ENCODE results near the gene GAB1. TPM values are rescaled to one million over a fixed set of nuclear protein-coding genes. Genes with fewer than 3 reads are reported as not detected.

Gene GAB1
- total RNA-seq, 1 experiment from 2014 or later = 46.9 TPM

DNA sequence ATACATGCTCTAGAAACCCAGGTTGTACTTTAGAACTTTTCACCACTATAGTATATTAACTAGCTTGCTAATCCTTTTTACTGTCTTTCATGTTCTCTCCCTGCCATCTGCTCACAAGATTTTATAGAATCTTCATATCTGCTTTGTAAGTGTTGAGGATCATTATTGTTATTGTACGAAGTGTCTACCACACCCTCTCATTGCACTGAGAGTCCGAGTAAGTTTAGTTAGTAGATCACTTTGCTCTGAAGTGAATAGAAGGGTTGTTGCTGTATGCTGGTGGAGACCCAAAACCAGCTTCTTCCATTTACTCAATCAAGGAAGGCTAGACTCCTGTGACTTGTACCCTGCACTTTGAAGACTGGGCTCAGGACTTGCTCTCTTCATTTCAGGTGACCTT lies 17.1 kb downstream of the GAB1 start:
- Mint-ChIP-seq H3K9me3 (ENCODE audit: unreplicated experiment) (no peaks in the 10 kb centered on the region), H3K27me3 (ENCODE audit: insufficient read depth, unreplicated experiment) (no peaks in the 10 kb centered on the region), H3K27ac (ENCODE audit: unreplicated experiment) (peak overlapping the region; percentile 53), H3K4me1 (ENCODE audit: low read depth, unreplicated experiment) (peaks cover 41% of the 10 kb centered on the region), H3K4me3 (ENCODE audit: unreplicated experiment) (no peak overlapping the region), H3K36me3 (ENCODE audit: insufficient read depth, unreplicated experiment) (peaks cover 36% of the 10 kb centered on the region)
- Histone ChIP-seq H3K9me3 (no peaks in the 10 kb centered on the region), H3K27me3 (replicated peaks; ENCODE audit: control insufficient read depth, insufficient read depth, low read length) (no peaks in the 10 kb centered on the region), H3K36me3 (ENCODE audit: control insufficient read depth, insufficient read depth, low read length) (no peaks in the 10 kb centered on the region), H3K4me3 (ENCODE audit: low read depth, low read length) (no peak overlapping the region), H3K4me1 (peaks cover 64% of the 10 kb centered on the region)
- no TSS peak for BruUV-seq (replicated peaks)
- TF ChIP-seq, protein P1, sequence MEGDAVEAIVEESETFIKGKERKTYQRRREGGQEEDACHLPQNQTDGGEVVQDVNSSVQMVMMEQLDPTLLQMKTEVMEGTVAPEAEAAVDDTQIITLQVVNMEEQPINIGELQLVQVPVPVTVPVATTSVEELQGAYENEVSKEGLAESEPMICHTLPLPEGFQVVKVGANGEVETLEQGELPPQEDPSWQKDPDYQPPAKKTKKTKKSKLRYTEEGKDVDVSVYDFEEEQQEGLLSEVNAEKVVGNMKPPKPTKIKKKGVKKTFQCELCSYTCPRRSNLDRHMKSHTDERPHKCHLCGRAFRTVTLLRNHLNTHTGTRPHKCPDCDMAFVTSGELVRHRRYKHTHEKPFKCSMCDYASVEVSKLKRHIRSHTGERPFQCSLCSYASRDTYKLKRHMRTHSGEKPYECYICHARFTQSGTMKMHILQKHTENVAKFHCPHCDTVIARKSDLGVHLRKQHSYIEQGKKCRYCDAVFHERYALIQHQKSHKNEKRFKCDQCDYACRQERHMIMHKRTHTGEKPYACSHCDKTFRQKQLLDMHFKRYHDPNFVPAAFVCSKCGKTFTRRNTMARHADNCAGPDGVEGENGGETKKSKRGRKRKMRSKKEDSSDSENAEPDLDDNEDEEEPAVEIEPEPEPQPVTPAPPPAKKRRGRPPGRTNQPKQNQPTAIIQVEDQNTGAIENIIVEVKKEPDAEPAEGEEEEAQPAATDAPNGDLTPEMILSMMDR (IDR thresholded peaks at IDR 0.05; ENCODE audit: insufficient read depth in 1 of 2, low read depth in 1 of 2, low read length in 1 of 2, severe bottlenecking in 1 of 2, unreplicated experiment in 1 of 2) = no peak
- no peak for DNase-seq
- ChIA-PET POLR2A (no interaction called here), CTCF (interaction anchor here (0.8 kb wide), 1 partner anchor 11 kb away, joined by 3 read pairs; no protein-coding TSS in a partner anchor)
- intact Hi-C loops (cut with micrococcal nuclease; ENCODE audit: unreplicated experiment) = no loop called here

DNA sequence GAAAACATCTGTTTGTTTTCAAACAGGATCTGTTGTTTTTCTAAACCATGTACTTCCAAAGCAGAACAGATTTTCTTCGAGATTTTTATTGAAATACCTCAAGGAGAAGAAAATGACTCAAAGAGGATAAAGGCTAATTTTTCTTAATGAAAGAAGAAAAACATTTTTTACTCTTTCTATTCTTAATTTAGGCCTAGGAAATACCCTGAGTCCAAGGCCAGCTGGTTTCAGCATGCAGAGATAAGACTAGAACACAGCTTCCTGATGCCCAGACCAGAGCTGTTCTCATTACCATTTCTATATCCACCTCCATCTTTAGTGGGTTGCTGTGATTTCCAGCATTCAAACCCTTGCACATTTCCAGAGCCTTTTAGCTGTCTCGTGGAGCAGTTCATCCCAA lies 18.3 kb downstream of the GAB1 start:
- intact Hi-C loops (cut with micrococcal nuclease; ENCODE audit: unreplicated experiment) = no loop called here
- TF ChIP-seq, protein P1 (IDR thresholded peaks at IDR 0.05; ENCODE audit: insufficient read depth in 1 of 2, low read depth in 1 of 2, low read length in 1 of 2, severe bottlenecking in 1 of 2, unreplicated experiment in 1 of 2) = no peak
- Mint-ChIP-seq H3K4me3 (ENCODE audit: unreplicated experiment) (no peak overlapping the region), H3K27me3 (ENCODE audit: insufficient read depth, unreplicated experiment) (no peaks in the 10 kb centered on the region), H3K9me3 (ENCODE audit: unreplicated experiment) (no peaks in the 10 kb centered on the region), H3K4me1 (ENCODE audit: low read depth, unreplicated experiment) (peaks cover 53% of the 10 kb centered on the region), H3K36me3 (ENCODE audit: insufficient read depth, unreplicated experiment) (peaks cover 31% of the 10 kb centered on the region), H3K27ac (ENCODE audit: unreplicated experiment) (peak overlapping the region; percentile 78)
- H3K9me3 ChIP-seq = no peaks in the 10 kb centered on the region
- no peaks in the 10 kb centered on the region for H3K27me3 ChIP-seq (replicated peaks; ENCODE audit: control insufficient read depth, insufficient read depth, low read length)
- peaks cover 73% of the 10 kb centered on the region for H3K4me1 ChIP-seq
- no peak overlapping the region for H3K4me3 ChIP-seq (ENCODE audit: low read depth, low read length)
- DNase-seq = no peak
- CTCF ChIA-PET = no interaction called here
- no peaks in the 10 kb centered on the region for H3K36me3 ChIP-seq (ENCODE audit: control insufficient read depth, insufficient read depth, low read length)
- no TSS peak for BruUV-seq (replicated peaks)
- POLR2A ChIA-PET = no interaction called here

GRCh38 chr4:143355540-143356217 lies 19.0 kb downstream of the GAB1 start:
- peak overlapping the region; percentile 28 for H3K4me3 Mint-ChIP-seq (ENCODE audit: unreplicated experiment)
- no peaks in the 10 kb centered on the region for H3K27me3 Mint-ChIP-seq (ENCODE audit: insufficient read depth, unreplicated experiment)
- CTCF ChIA-PET = no interaction called here
- H3K4me1 Mint-ChIP-seq (ENCODE audit: low read depth, unreplicated experiment) = peaks cover 53% of the 10 kb centered on the region
- DNase-seq = no peak
- TF ChIP-seq, protein P1 (IDR thresholded peaks at IDR 0.05; ENCODE audit: insufficient read depth in 1 of 2, low read depth in 1 of 2, low read length in 1 of 2, severe bottlenecking in 1 of 2, unreplicated experiment in 1 of 2) = no peak
- intact Hi-C loops (cut with micrococcal nuclease; ENCODE audit: unreplicated experiment) = no loop called here
- peaks cover 26% of the 10 kb centered on the region for H3K36me3 Mint-ChIP-seq (ENCODE audit: insufficient read depth, unreplicated experiment)
- no TSS peak for BruUV-seq (replicated peaks)
- Histone ChIP-seq H3K4me3 (ENCODE audit: low read depth, low read length) (no peak overlapping the region), H3K9me3 (no peaks in the 10 kb centered on the region), H3K4me1 (peaks cover 80% of the 10 kb centered on the region), H3K36me3 (ENCODE audit: control insufficient read depth, insufficient read depth, low read length) (no peaks in the 10 kb centered on the region), H3K27me3 (replicated peaks; ENCODE audit: control insufficient read depth, insufficient read depth, low read length) (no peaks in the 10 kb centered on the region)
- no peaks in the 10 kb centered on the region for H3K9me3 Mint-ChIP-seq (ENCODE audit: unreplicated experiment)
- H3K27ac Mint-ChIP-seq (ENCODE audit: unreplicated experiment) = peak overlapping the region; percentile 78
- POLR2A ChIA-PET = no interaction called here
